Measurements from ENCODE around the gene ACBD7. TPM values are rescaled to one million over a fixed set of nuclear protein-coding genes. Genes with fewer than 3 reads are reported as not detected.

Gene ACBD7
- total and polyA plus RNA-seq, 7 donors = 0.57 TPM; not detected in 6

- Histone ChIP-seq H3K36me3 (no peaks in the 10 kb centered on the region), H3K4me1 (no peaks in the 10 kb centered on the region), H3K4me3 (no peak overlapping the region), H3K9me3 (no peaks in the 10 kb centered on the region), H3K27me3 (no peaks in the 10 kb centered on the region), H3K27ac (no peak overlapping the region)
- TF ChIP-seq POLR2A (IDR thresholded peaks at IDR 0.05) (no peak), EP300 (IDR thresholded peaks at IDR 0.05) (no peak), POLR2AphosphoS5 (IDR thresholded peaks at IDR 0.05) (no peak), CTCF (IDR thresholded peaks at IDR 0.05) (no peak)
- DNase-seq = no peak
- 76 to 89% methylated on average over 3 of the region's 3 CpGs for WGBS, 2 donors
- intact Hi-C loops (cut with DNase I) = no loop called here
Observed at GRCh38 chr10:15068802-15069201, 19.8 kb downstream of the ACBD7 start.

- H3K9me3 ChIP-seq = no peaks in the 10 kb centered on the region
- H3K36me3 ChIP-seq = no peaks in the 10 kb centered on the region
- intact Hi-C loops (cut with DNase I) = no loop called here
- WGBS, 2 donors = 89 to 91% methylated on average over 5 of the region's 5 CpGs
- TF ChIP-seq EP300 (IDR thresholded peaks at IDR 0.05) = no peak
- no peak for TF ChIP-seq POLR2AphosphoS5 (IDR thresholded peaks at IDR 0.05)
- TF ChIP-seq CTCF (IDR thresholded peaks at IDR 0.05) = no peak
- no peak for TF ChIP-seq POLR2A (IDR thresholded peaks at IDR 0.05)
- no peaks in the 10 kb centered on the region for H3K4me1 ChIP-seq
- H3K27ac ChIP-seq = no peak overlapping the region
- DNase-seq = no peak
- H3K27me3 ChIP-seq = no peaks in the 10 kb centered on the region
- no peak overlapping the region for H3K4me3 ChIP-seq
Observed at GRCh38 chr10:15067154-15067553, 21.4 kb downstream of the ACBD7 start.

GRCh38 chr10:15060638-15061037 is 27.9 kb downstream of the ACBD7 start:
- Histone ChIP-seq H3K9me3 (peaks cover 0 to 8% (median 4%) of the 10 kb centered on the region in 4 donors), H3K4me1 (no peaks in the 10 kb centered on the region), H3K4me3 (no peak overlapping the region), H3K27me3 (no peaks in the 10 kb centered on the region), H3K27ac (no peak overlapping the region), H3K36me3 (no peaks in the 10 kb centered on the region)
- DNase-seq = no peak
- no peak for TF ChIP-seq POLR2AphosphoS5 (IDR thresholded peaks at IDR 0.05)
- no peak for TF ChIP-seq POLR2A (IDR thresholded peaks at IDR 0.05)
- TF ChIP-seq CTCF (IDR thresholded peaks at IDR 0.05) = no peak
- TF ChIP-seq EP300 (IDR thresholded peaks at IDR 0.05) = no peak
- WGBS, 2 donors = 87 to 91% methylated on average over 2 of the region's 2 CpGs
- intact Hi-C loops (cut with DNase I) = no loop called here

GRCh38 chr10:15059914-15060313 is 28.7 kb downstream of the ACBD7 start:
- Histone ChIP-seq H3K4me1 (no peaks in the 10 kb centered on the region), H3K27ac (no peak overlapping the region), H3K36me3 (no peaks in the 10 kb centered on the region), H3K4me3 (no peak overlapping the region), H3K27me3 (no peaks in the 10 kb centered on the region), H3K9me3 (peaks cover 0 to 8% (median 4%) of the 10 kb centered on the region in 4 donors)
- intact Hi-C loops (cut with DNase I) = no loop called here
- WGBS, 2 donors = 84 to 93% methylated on average over 4 of the region's 4 CpGs
- DNase-seq = no peak
- TF ChIP-seq CTCF (IDR thresholded peaks at IDR 0.05) (no peak), POLR2A (IDR thresholded peaks at IDR 0.05) (no peak), EP300 (IDR thresholded peaks at IDR 0.05) (no peak), POLR2AphosphoS5 (IDR thresholded peaks at IDR 0.05) (no peak)

GRCh38 chr10:15058689-15059088 is 29.9 kb downstream of the ACBD7 start:
- no peaks in the 10 kb centered on the region for H3K36me3 ChIP-seq
- H3K4me3 ChIP-seq = no peak overlapping the region
- TF ChIP-seq POLR2A (IDR thresholded peaks at IDR 0.05) (no peak), CTCF (IDR thresholded peaks at IDR 0.05) (no peak), POLR2AphosphoS5 (IDR thresholded peaks at IDR 0.05) (no peak), EP300 (IDR thresholded peaks at IDR 0.05) (no peak)
- no peaks in the 10 kb centered on the region for H3K4me1 ChIP-seq
- intact Hi-C loops (cut with DNase I) = no loop called here
- no peaks in the 10 kb centered on the region for H3K27me3 ChIP-seq
- no peak for DNase-seq
- H3K27ac ChIP-seq = no peak overlapping the region
- H3K9me3 ChIP-seq = peaks cover 0 to 8% (median 4%) of the 10 kb centered on the region in 4 donors
- 53 to 71% methylated on average over 1 of the region's 1 CpG for WGBS, 2 donors

All from sigmoid colon (tissue), 7 donors.